Pancreas (tissue), 10 donors: ENCODE measurements around the gene ISG15. TPM values are rescaled to one million over a fixed set of nuclear protein-coding genes. Genes with fewer than 3 reads are reported as not detected.
A peak's percentile ranks its signal among the peaks of the same experiment; 100 is the strongest.

Experiments used
- ATAC-seq, 4 donors: fragments of 200-7000 bp; cut with Tn5 transposase; one replicate each; pipeline versions ENCODE4 v1.8.0 to v1.9.1; 2020; ENCODE audit warnings: mild to moderate bottlenecking in 4 of 4, moderate library complexity in 4 of 4
- DNase-seq, 6 donors: peaks; one replicate each; pipeline ENCODE4 v3.0.0-alpha.2; 2020
- FAIRE-seq: peaks from 2 replicates; lab custom pipeline; 2012; peaks lifted over from hg19 to GRCh38; lab: Jason Lieb, UNC
- H3K27ac ChIP-seq, 4 donors: fragments of 200-600 bp; sonication (generic); 1 replicate in 3 of 4; 2 replicates in 1 of 4; pipeline versions ENCODE4 v1.5.0 to v1.8.0; 2020
- H3K27me3 ChIP-seq, 4 donors: fragments of 200-600 bp; one replicate each; pipeline ENCODE4 v1.8.0; 2021
- H3K36me3 ChIP-seq, 3 donors: fragments of 200-600 bp; sonication (generic) in 1 of 3; one replicate each; pipeline versions ENCODE4 v1.5.0 to v1.8.0; 2020 to 2021
- H3K4me1 ChIP-seq, 3 donors: fragments of 200-600 bp; one replicate each; pipeline ENCODE4 v1.8.0; 2021
- H3K4me3 ChIP-seq, 4 donors: fragments of 200-600 bp; sonication (generic) in 2 of 4; one replicate each; pipeline versions ENCODE4 v1.5.0 to v1.8.0; 2020 to 2021
- H3K9me3 ChIP-seq, 4 donors: fragments of 200-600 bp; one replicate each; pipeline ENCODE4 v1.8.0; 2021
- WGBS, 2 donors: extraction: QIAGEN DNeasy Blood & Tissue Kit; methylation state at CpG; one replicate each; pipeline ENCODE4 v1.1.7; 2013; 5-methylcytosine and 5-hydroxymethylcytosine counted together
- intact Hi-C, 3 donors: fragments of 100-400 bp; cut with DNase I; formaldehyde crosslinking; loops; one replicate each; pipeline versions ENCODE4 v1.11.1 to v1.14.2; 2022
- polyA plus RNA-seq, 2 donors: library from polyadenylated mRNA; stranded (reverse); fragments of 200-250 nt; gene quantifications; one replicate each; pipeline ENCODE4 v1.2.3, GENCODE V29; 2013
- total RNA-seq, 6 donors: library from RNA; stranded (reverse); fragmentation: NEBNext Ultra II Directional in 4 of 6; extraction: Animal tissue kit (Norgen Biotek cat#: 25700) in 4 of 6; gene quantifications; one replicate each; pipeline versions ENCODE4 v1.2.1 to v1.2.4, GENCODE V29; 2021 to 2023
- TF ChIP-seq, protein P1 (sequence below), 4 donors: fragments of 200-600 bp; sonication (generic) in 3 of 4; IDR thresholded peaks; one replicate each; pipeline versions ENCODE4 v1.5.0 to v1.8.0; 2021; ENCODE audit warnings: antibody characterized with exemption in 4 of 4
- donor health status: healthy with polysubstance abuse.
- donor health status: DM: no; HTN: no; CAD: no; lungs with moderate emphysema.
- donor health status: DM: no; HTN: no; CAD: no.
- donor health status: control.
- donor health status: control.
- donor health status: Bipolar disorder and iron deficiency.
- donor health status: DM: yes; HTN: yes; CAD: no.
- donor health status: DM: no; HTN: no; CAD: no.
- donor health status: DM: no; HTN: no; CAD: no.
- donor health status: DM: yes; HTN: yes; CAD: no.

Gene ISG15
- total and polyA plus RNA-seq, 8 donors: 4.3 to 45.0 (median 9.2) TPM

DNA sequence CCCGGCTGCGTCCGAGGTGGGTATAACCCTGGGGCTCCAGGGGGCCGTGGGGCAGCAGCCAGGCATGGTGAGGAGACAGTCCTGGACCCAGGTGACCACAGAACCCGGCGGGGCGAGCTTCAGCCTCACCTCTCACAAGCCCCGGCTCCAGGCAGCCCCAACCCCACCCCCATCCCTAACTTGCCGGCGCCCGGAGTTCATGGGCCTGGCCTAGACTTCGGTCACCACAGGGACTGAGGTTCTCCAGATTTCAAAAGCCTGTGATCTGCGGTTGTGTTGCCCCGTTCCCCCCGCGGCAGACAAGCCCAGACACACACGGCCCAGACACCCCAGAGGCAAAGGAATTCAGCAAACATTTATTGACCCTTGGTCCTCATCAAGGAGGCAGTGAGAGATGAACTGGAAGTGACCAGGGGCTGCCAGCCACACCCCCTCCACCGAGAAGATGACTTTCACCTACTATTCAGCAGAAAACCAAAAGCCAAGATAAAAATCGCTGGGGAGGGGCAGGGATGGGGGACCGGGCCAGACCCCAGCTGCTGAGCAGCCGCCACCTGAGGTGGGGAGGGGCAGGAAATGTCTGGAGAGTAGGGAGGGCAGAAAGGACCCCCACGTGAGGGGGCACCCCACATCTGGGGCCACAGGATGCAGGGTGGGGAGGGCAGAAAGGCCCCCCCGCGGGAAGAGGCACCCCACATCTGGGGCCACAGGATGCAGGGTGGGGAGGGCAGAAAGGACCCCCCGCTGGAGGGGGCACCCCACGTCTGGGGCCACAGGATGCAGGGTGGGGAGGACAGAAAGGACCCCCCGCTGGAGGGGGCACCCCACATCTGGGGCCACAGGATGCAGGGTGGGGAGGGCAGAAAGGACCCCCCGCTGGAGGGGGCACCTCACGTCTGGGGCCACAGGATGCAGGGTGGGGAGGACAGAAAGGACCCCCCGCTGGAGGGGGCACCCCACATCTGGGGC is 17.3 kb upstream of the ISG15 start:
- FAIRE-seq: no peak
- no peaks in the 10 kb centered on the region for H3K27me3 ChIP-seq
- no peak for ATAC-seq
- no peaks in the 10 kb centered on the region for H3K9me3 ChIP-seq
- H3K4me3 ChIP-seq: no peak overlapping the region
- TF ChIP-seq, protein P1, sequence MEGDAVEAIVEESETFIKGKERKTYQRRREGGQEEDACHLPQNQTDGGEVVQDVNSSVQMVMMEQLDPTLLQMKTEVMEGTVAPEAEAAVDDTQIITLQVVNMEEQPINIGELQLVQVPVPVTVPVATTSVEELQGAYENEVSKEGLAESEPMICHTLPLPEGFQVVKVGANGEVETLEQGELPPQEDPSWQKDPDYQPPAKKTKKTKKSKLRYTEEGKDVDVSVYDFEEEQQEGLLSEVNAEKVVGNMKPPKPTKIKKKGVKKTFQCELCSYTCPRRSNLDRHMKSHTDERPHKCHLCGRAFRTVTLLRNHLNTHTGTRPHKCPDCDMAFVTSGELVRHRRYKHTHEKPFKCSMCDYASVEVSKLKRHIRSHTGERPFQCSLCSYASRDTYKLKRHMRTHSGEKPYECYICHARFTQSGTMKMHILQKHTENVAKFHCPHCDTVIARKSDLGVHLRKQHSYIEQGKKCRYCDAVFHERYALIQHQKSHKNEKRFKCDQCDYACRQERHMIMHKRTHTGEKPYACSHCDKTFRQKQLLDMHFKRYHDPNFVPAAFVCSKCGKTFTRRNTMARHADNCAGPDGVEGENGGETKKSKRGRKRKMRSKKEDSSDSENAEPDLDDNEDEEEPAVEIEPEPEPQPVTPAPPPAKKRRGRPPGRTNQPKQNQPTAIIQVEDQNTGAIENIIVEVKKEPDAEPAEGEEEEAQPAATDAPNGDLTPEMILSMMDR (IDR thresholded peaks at IDR 0.05): no peak
- H3K4me1 ChIP-seq: peaks cover 0 to 4% (median 0%) of the 10 kb centered on the region in 3 donors
- H3K27ac ChIP-seq: no peak overlapping the region
- WGBS, 2 donors: 37 to 45% methylated on average over 27 to 30 of the region's 30 CpGs
- no peaks in the 10 kb centered on the region for H3K36me3 ChIP-seq
- DNase-seq: peak in 2 of 6 donors; percentile 4 to 74
- intact Hi-C loops: no loop called here

DNA sequence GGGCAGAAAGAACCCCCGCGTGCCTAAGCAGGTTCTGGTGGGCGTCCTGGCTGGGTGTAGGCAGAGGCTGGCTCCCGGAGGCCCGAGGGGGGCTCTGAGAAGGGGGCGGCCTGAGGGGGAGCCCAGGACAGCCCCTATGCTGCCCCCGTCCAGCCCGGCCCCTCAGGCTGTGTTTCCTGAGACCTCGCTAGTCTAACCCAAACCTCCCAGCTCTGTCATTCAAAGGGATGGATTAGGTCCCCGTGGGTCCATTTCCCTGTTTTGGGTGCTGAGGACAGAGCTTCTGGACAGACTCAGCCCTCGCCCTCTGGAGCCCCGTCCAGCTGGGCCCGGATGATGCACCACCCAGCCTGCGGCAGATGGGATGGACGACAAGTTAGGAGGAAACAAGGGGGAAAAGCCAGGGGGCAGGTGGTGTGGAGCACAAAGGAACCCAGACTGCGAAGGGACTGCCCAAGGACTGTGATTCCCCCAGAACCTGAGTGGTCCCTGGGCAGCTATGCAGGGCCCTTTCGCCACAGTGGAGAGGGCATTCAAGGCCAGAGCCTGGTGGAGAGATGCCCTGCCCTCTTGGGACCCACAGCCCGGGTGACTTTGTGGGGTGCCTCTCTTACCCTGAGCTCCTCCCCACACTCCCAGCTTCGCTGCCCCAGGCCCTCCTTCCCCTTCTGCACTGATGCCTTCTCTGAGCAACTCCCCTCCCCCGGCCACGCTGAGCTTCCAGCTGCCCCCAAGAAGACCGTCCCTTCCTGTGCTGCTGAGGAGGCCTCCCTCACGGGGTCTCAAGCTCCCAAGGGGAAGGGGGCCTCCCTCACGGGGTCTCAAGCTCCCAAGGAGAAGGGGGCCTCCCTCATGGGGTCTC is 16.2 kb upstream of the ISG15 start:
- Histone ChIP-seq H3K4me3 (no peak overlapping the region), H3K4me1 (peaks cover 0 to 4% (median 0%) of the 10 kb centered on the region in 3 donors), H3K36me3 (no peaks in the 10 kb centered on the region), H3K27ac (no peak overlapping the region), H3K27me3 (no peaks in the 10 kb centered on the region), H3K9me3 (no peaks in the 10 kb centered on the region)
- intact Hi-C loops: no loop called here
- ATAC-seq: no peak
- WGBS, 2 donors: 56 to 71% methylated on average over 21 to 24 of the region's 24 CpGs
- no peak for FAIRE-seq
- TF ChIP-seq, protein P1 (IDR thresholded peaks at IDR 0.05): no peak
- DNase-seq: peak in 3 of 6 donors; percentile 3 to 76 (median 22)

DNA sequence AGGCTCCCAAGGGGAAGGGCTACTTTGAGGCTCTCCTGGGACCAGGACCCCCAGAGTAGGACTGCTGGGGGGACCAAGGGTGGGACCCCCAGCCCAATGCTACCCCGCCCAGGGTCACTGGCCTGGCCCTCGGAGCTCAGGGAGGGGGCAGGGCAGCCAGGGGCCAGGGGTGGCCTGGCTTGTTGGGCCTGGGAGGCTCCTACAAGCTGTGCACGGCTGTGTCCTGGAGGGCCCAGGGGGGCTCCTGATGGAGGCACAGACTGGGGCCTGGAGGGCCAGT is 15.6 kb upstream of the ISG15 start:
- ATAC-seq (no peak), FAIRE-seq (no peak), DNase-seq (peak in 1 of 6 donors; percentile 82)
- TF ChIP-seq, protein P1 (IDR thresholded peaks at IDR 0.05): no peak
- Histone ChIP-seq H3K9me3 (no peaks in the 10 kb centered on the region), H3K4me1 (peaks cover 0 to 4% (median 0%) of the 10 kb centered on the region in 3 donors), H3K27ac (no peak overlapping the region), H3K4me3 (peak overlapping the region in 2 of 4 donors; percentile 57 to 58), H3K36me3 (no peaks in the 10 kb centered on the region), H3K27me3 (no peaks in the 10 kb centered on the region)
- WGBS, 2 donors: 66 to 79% methylated on average over 2 to 3 of the region's 3 CpGs
- intact Hi-C loops: no loop called here

DNA sequence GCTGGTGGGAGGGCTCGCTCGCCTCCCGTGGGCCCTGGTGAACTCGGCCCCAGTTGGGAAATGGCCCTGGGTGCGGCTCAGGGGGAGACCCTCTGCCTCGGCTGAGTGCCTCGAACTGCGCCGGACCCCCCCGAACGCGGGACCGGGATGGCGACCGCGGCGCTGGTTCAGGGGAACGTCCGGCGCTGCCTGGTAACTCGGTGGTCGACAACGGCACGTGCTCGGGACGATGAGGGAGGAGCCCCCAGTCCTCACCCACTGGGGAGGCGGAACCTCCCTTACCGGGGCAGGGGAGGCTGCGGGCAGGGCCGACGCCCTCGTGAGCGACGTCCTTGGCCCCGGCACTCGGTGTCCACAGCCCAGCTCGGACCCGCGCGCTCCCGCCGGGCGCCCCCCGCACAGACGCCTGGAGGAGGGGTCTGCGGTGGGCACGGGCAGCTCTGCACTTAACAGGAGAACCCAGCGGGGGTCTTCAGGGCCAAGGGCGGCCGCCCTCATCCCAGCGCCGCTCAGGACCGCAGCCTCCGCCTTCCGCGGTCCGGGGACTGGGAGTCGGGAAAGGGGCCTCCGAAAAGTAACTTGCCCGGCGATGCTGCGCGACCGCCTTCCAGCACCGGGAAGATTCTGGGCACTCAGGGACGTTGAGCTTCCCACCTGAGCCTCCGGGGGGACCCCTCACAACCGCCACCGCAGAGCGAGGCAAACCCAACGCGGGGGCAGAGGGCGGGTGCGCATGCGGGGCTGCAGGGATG is 15.1 kb upstream of the ISG15 start:
- Histone ChIP-seq H3K36me3 (no peaks in the 10 kb centered on the region), H3K4me1 (peaks cover 0 to 4% (median 0%) of the 10 kb centered on the region in 3 donors), H3K27me3 (no peaks in the 10 kb centered on the region), H3K4me3 (peak overlapping the region; percentile 33 to 58 (median 48)), H3K27ac (no peak overlapping the region), H3K9me3 (no peaks in the 10 kb centered on the region)
- DNase-seq (peak in 5 of 6 donors; percentile 15 to 79 (median 58)), ATAC-seq (no peak), FAIRE-seq (no peak)
- 22 to 27% methylated on average over 57 to 75 of the region's 75 CpGs for WGBS, 2 donors
- TF ChIP-seq, protein P1 (IDR thresholded peaks at IDR 0.05): no peak
- intact Hi-C loops: no loop called here
